Measurements from ENCODE around the gene KRTAP10-7.
"Not testable (repeated sequence)": the region's sequence is repeated elsewhere in the genome, so short reads cannot be mapped to it uniquely, and the experiment has no call there.

DNA sequence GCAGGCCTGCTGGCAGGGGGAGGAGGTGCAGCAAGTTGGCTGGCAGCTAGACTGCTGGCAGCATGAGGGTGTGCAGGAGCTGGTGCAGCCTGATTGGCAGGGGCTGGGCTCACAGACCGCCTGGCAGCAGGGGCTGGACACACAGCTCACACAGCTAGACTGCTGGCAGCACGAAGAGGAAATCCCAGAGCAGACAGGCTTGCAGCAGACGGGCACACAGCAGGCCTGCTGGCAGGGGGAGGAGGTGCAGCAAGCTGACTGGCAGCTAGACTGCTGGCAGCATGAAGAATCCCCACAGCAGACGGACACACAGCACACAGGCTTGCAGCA, 8.6 kb upstream of the KRTAP10-7 start:
- TF ChIP-seq EZH2 (IDR thresholded peaks at IDR 0.05; ENCODE audit: insufficient read depth, poor library complexity, severe bottlenecking); EZH2phosphoT487 (IDR thresholded peaks at IDR 0.05; ENCODE audit: insufficient read depth, low read depth): not testable (repeated sequence)

Data from GM23248 (cell line).